Panc1 (cell line): ENCODE results near the gene UTP3. TPM values are rescaled to one million over a fixed set of nuclear protein-coding genes. Genes with fewer than 3 reads are reported as not detected.

Experiments used
- ATAC-seq: fragments of 200-7000 bp; cut with Tn5 transposase; 2 replicates; pipeline ENCODE4 v1.9.1; 2020; ENCODE audit warnings: mild to moderate bottlenecking, moderate library complexity
- BruUV-seq: library from RNA; stranded (reverse); fragments of 400-500 nt; replicated peaks from 2 replicates; lab custom pipeline; 2021; lab: Mats Ljungman, UMichigan
- CTCF ChIA-PET: fragments of 300-600 bp; sonication (Branson Sonifier 250); formaldehyde crosslinking; loops from one replicate; lab custom pipeline; 2022; ENCODE audit warnings: antibody characterized with exemption; lab: Charles Lee
- POLR2A ChIA-PET: fragments of 300-600 bp; sonication (Branson Sonifier 250); formaldehyde crosslinking; loops from one replicate; lab custom pipeline; 2022; ENCODE audit warnings: antibody characterized with exemption; lab: Charles Lee
- DNase-seq: peaks from one replicate; pipeline ENCODE4 v3.0.0-alpha.2; 2010; ENCODE audit warnings: low read depth, low spot score
- H3K27ac ChIP-seq: 2 replicates; pipeline ENCODE4 v1.5.1; 2011; ENCODE audit warnings: mild to moderate bottlenecking, low read length, inconsistent platforms
- H3K27me3 ChIP-seq: fragments of 200-500 bp; sonication (Bioruptor generic); 2 replicates; pipeline ENCODE4 v1.6.0; 2014; ENCODE audit warnings: low read length, inconsistent platforms; ENCODE audit not compliant: control insufficient read depth, insufficient read depth
- H3K36me3 ChIP-seq: fragments of 200-500 bp; sonication (Bioruptor generic); 2 replicates; pipeline ENCODE4 v1.5.1; 2014; ENCODE audit warnings: inconsistent platforms, mild to moderate bottlenecking, low read length, moderate library complexity; ENCODE audit not compliant: control insufficient read depth, insufficient read depth
- H3K4me1 ChIP-seq: 2 replicates; pipeline ENCODE4 v1.5.1; 2011; ENCODE audit warnings: inconsistent platforms, mild to moderate bottlenecking, low read length, moderate library complexity; ENCODE audit not compliant: control insufficient read depth, insufficient read depth
- H3K4me3 ChIP-seq, 2 experiments: 2 replicates each; pipeline ENCODE4 v1.5.1; 2011 to 2012; ENCODE audit warnings: low read depth in 2 of 2, low read length in 2 of 2, mild to moderate bottlenecking in 2 of 2, inconsistent platforms in 1 of 2, moderate library complexity in 1 of 2
- H3K9me3 ChIP-seq: fragments of 200-500 bp; sonication (Bioruptor generic); 2 replicates; pipeline ENCODE4 v1.5.1; 2014; ENCODE audit warnings: low read depth, mild to moderate bottlenecking, inconsistent platforms, low read length, moderate library complexity; ENCODE audit not compliant: control insufficient read depth, insufficient read depth
- POLR2AphosphoS5 ChIP-seq: IDR thresholded peaks from 2 replicates; pipeline ENCODE4 v1.6.1; 2012; ENCODE audit warnings: mild to moderate bottlenecking, low read depth, low read length, moderate library complexity
- SIN3A ChIP-seq: IDR thresholded peaks from 2 replicates; pipeline ENCODE4 v1.6.1; 2012; ENCODE audit warnings: low read depth, mild to moderate bottlenecking, low read length, moderate library complexity, borderline replicate concordance; ENCODE audit not compliant: insufficient read depth
- TCF7L2 ChIP-seq: IDR thresholded peaks from 2 replicates; pipeline ENCODE4 v1.6.1; 2011; ENCODE audit warnings: mild to moderate bottlenecking, low read depth, low read length, inconsistent platforms
- in situ Hi-C: cut with HindIII; loops from 2 replicates; pipeline ENCODE4 v1.10.0; 2016; ENCODE audit warnings: low sequenced_read_pairs, low pct_unique_long_range_greater_than_20kb
- intact Hi-C: fragments of 100-400 bp; cut with micrococcal nuclease; formaldehyde crosslinking; loops from one replicate; pipeline ENCODE4 v1.10.0; 2022; ENCODE audit not compliant: unreplicated experiment
- total RNA-seq: library from RNA; stranded (reverse); gene quantifications from one replicate; pipeline ENCODE4 v1.2.1, GENCODE V29; 2021; ENCODE audit not compliant: unreplicated experiment
- TF ChIP-seq, protein P1 (sequence below): fragments of 450-650 bp; IDR thresholded peaks from 2 replicates; pipeline ENCODE4 v1.5.1; 2017; ENCODE audit warnings: mild to moderate bottlenecking
- TF ChIP-seq, protein P2 (sequence below), 2 experiments: IDR thresholded peaks; 2 replicates each; pipeline ENCODE4 v1.6.1; 2011 to 2012; ENCODE audit warnings: low read depth in 2 of 2, control low read depth in 1 of 2, low read length in 1 of 2, mild to moderate bottlenecking in 1 of 2, moderate library complexity in 1 of 2; ENCODE audit not compliant: insufficient read depth in 1 of 2

The UTP3 gene
- total RNA-seq, 1 experiment from 2014 or later = 20.6 TPM

DNA sequence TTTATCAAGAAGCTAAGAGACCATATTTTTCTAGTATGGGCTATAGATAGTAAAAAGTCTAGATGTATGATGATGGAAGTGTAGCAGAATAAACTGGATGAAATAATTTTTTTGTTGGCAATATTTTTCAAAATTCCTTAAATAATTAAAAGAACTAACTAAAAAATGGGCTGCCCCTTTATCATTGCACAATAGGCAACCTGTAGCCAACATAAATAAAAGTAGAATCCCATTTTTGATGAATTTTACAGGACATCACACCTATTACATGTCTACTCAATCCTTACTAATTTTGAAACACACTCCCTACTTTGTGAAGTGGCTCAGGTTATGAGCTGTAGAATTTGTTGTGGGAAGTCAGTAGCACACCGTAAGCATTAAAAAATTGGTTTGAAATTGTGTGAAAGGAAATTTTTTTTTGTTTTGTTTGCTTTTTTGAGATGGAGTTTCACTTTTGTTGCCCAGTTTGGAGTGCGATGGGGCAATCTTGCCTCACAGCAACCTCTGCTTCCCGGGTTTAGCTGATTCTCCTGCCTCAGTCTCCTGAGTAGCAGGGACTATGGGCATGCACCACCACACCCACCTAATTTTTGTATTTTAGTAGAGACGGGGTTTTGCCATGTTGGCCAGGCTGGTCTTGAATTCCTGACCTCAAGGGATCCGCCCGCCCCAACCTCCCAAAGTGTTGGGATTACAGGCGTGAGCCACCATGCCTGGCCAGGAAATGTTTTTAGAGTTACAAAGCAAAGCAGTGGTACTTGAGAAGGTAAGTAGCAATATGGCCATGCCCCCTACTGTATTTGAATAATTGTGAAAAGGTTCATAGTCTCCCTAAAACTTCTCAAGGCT, 24.5 kb downstream of the UTP3 start:
- in situ Hi-C loops (no loop called here), intact Hi-C loops (no loop called here)
- TF ChIP-seq TCF7L2 = no peak
- TF ChIP-seq, protein P1, sequence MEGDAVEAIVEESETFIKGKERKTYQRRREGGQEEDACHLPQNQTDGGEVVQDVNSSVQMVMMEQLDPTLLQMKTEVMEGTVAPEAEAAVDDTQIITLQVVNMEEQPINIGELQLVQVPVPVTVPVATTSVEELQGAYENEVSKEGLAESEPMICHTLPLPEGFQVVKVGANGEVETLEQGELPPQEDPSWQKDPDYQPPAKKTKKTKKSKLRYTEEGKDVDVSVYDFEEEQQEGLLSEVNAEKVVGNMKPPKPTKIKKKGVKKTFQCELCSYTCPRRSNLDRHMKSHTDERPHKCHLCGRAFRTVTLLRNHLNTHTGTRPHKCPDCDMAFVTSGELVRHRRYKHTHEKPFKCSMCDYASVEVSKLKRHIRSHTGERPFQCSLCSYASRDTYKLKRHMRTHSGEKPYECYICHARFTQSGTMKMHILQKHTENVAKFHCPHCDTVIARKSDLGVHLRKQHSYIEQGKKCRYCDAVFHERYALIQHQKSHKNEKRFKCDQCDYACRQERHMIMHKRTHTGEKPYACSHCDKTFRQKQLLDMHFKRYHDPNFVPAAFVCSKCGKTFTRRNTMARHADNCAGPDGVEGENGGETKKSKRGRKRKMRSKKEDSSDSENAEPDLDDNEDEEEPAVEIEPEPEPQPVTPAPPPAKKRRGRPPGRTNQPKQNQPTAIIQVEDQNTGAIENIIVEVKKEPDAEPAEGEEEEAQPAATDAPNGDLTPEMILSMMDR = no peak
- no peak for TF ChIP-seq POLR2AphosphoS5
- TF ChIP-seq, protein P2, sequence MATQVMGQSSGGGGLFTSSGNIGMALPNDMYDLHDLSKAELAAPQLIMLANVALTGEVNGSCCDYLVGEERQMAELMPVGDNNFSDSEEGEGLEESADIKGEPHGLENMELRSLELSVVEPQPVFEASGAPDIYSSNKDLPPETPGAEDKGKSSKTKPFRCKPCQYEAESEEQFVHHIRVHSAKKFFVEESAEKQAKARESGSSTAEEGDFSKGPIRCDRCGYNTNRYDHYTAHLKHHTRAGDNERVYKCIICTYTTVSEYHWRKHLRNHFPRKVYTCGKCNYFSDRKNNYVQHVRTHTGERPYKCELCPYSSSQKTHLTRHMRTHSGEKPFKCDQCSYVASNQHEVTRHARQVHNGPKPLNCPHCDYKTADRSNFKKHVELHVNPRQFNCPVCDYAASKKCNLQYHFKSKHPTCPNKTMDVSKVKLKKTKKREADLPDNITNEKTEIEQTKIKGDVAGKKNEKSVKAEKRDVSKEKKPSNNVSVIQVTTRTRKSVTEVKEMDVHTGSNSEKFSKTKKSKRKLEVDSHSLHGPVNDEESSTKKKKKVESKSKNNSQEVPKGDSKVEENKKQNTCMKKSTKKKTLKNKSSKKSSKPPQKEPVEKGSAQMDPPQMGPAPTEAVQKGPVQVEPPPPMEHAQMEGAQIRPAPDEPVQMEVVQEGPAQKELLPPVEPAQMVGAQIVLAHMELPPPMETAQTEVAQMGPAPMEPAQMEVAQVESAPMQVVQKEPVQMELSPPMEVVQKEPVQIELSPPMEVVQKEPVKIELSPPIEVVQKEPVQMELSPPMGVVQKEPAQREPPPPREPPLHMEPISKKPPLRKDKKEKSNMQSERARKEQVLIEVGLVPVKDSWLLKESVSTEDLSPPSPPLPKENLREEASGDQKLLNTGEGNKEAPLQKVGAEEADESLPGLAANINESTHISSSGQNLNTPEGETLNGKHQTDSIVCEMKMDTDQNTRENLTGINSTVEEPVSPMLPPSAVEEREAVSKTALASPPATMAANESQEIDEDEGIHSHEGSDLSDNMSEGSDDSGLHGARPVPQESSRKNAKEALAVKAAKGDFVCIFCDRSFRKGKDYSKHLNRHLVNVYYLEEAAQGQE (IDR thresholded peaks at IDR 0.05; ENCODE audit: insufficient read depth in 1 of 2, low read depth in 2 of 2, low read length in 1 of 2) = no peak
- TF ChIP-seq SIN3A = no peak
- no peak overlapping the region for H3K4me3 ChIP-seq
- H3K27ac ChIP-seq = peak overlapping the region; percentile 49; the same call in 1 of the 2 replicates
- DNase-seq (no peak), ATAC-seq (no peak)
- POLR2A ChIA-PET = interaction anchor here (0.7 kb wide), 1 partner anchor 9 kb away, joined by 5 read pairs; the partner anchor contains the start of gene RUFY3
- CTCF ChIA-PET = no interaction called here
- no peaks in the 10 kb centered on the region for H3K36me3 ChIP-seq
- peaks cover 11% of the 10 kb centered on the region for H3K4me1 ChIP-seq
- no peaks in the 10 kb centered on the region for H3K9me3 ChIP-seq
- BruUV-seq = TSS peak; percentile 22
- H3K27me3 ChIP-seq = no peaks in the 10 kb centered on the region

DNA sequence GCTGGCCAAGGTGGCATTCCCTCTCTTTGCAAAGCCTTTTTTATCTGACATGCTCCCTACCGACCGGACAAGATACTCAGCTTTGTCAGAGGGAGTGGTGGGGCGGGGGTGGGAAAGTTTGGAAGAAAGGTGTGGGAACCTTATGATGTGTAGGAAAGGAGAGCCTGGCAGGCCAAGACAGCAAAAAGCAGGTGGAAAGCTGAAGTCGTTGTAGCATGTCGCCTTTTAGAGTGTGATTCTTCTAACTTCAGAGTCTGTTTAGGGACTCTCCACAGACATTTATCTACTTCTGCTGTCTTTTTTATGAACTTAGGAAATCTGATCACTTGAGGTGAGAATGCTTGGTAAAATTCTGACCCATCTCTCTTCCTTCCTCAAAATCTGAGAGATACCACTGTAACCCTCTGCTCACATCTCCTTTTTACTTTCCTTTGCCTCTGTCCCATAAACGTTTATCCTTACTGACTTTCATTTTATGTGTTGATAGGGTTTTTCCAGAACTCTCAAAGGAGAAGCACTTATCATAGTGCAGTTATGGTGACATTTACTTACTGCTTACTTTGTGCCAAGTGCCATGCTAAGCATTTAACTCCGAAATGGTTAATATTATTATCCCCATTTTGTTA, 25.2 kb downstream of the UTP3 start:
- DNase-seq (no peak), ATAC-seq (no peak)
- intact Hi-C loops (no loop called here), in situ Hi-C loops (no loop called here)
- Histone ChIP-seq H3K4me3 (no peak overlapping the region), H3K27ac (peak overlapping the region; percentile 49; the same call in 1 of the 2 replicates), H3K4me1 (peaks cover 11% of the 10 kb centered on the region), H3K27me3 (no peaks in the 10 kb centered on the region), H3K9me3 (no peaks in the 10 kb centered on the region), H3K36me3 (no peaks in the 10 kb centered on the region)
- ChIA-PET POLR2A (no interaction called here), CTCF (no interaction called here)
- BruUV-seq = no TSS peak
- no peak for TF ChIP-seq TCF7L2
- no peak for TF ChIP-seq SIN3A
- TF ChIP-seq, protein P2 (IDR thresholded peaks at IDR 0.05; ENCODE audit: insufficient read depth in 1 of 2, low read depth in 2 of 2, low read length in 1 of 2) = no peak
- TF ChIP-seq POLR2AphosphoS5 = no peak
- TF ChIP-seq, protein P1 = no peak
